ENCODE measurements around the gene PTPRQ.
A peak's percentile ranks its signal among the peaks of the same experiment; 100 is the strongest.
"Not testable (repeated sequence)": the region's sequence is repeated elsewhere in the genome, so short reads cannot be mapped to it uniquely, and the experiment has no call there.

Gene PTPRQ

GRCh38 chr12:80659512-80660063 lies 215.6 kb downstream of the PTPRQ start:
- DNase-seq = no peak

GRCh38 chr12:80662586-80662985 lies 218.6 kb downstream of the PTPRQ start:
- no peak for DNase-seq

- DNase-seq = no peak
Measured at GRCh38 chr12:80670214-80670613, 226.2 kb downstream of the PTPRQ start.

- not testable (repeated sequence) for DNase-seq
Measured at GRCh38 chr12:80676042-80676636, 232.1 kb downstream of the PTPRQ start.

GRCh38 chr12:80676856-80677255 lies 232.8 kb downstream of the PTPRQ start:
- no peak for DNase-seq

GRCh38 chr12:80677994-80678393 lies 234.0 kb downstream of the PTPRQ start:
- DNase-seq = no peak

- DNase-seq = no peak
Measured at GRCh38 chr12:80679346-80680131, 235.5 kb downstream of the PTPRQ start.

GRCh38 chr12:80681287-80681686 lies 237.3 kb downstream of the PTPRQ start:
- DNase-seq = no peak

- no peak for DNase-seq
Measured at GRCh38 chr12:80681786-80682185, 237.8 kb downstream of the PTPRQ start.

GRCh38 chr12:80684077-80684495 lies 240.1 kb downstream of the PTPRQ start:
- DNase-seq = no peak

- DNase-seq = no peak
Measured at GRCh38 chr12:80690090-80690489, 246.1 kb downstream of the PTPRQ start.

GRCh38 chr12:80690513-80690912 lies 246.5 kb downstream of the PTPRQ start:
- DNase-seq = no peak

GRCh38 chr12:80692114-80692513 lies 248.1 kb downstream of the PTPRQ start:
- DNase-seq = peak; percentile 53

- DNase-seq = no peak
Measured at GRCh38 chr12:80697270-80697887, 253.3 kb downstream of the PTPRQ start.

- DNase-seq = no peak
Measured at GRCh38 chr12:80698256-80698655, 254.2 kb downstream of the PTPRQ start.

GRCh38 chr12:80698847-80699542 lies 255.0 kb downstream of the PTPRQ start:
- no peak for DNase-seq

GRCh38 chr12:80700327-80700726 lies 256.3 kb downstream of the PTPRQ start:
- no peak for DNase-seq

GRCh38 chr12:80701388-80701787 lies 257.4 kb downstream of the PTPRQ start:
- no peak for DNase-seq

GRCh38 chr12:80702889-80703805 lies 259.1 kb downstream of the PTPRQ start:
- DNase-seq = no peak

- no peak for DNase-seq
Measured at GRCh38 chr12:80704420-80704819, 260.4 kb downstream of the PTPRQ start.

- no peak for DNase-seq
Measured at GRCh38 chr12:80707126-80707829, 263.2 kb downstream of the PTPRQ start, which contains the start of gene MYF6. MYF6 (plus strand) TSS chr12:80707634; CDS start chr12:80707720, 86 bp downstream.
